T-cell (primary cell): ENCODE measurements around the gene LYSMD3. TPM values are rescaled to one million over a fixed set of nuclear protein-coding genes. Genes with fewer than 3 reads are reported as not detected.

Source experiments
- ATAC-seq, 4 experiments: fragments of 200-7000 bp in 3 of 4; fragments of 150-1000 bp in 1 of 4; cut with Tn5 transposase; replicated peaks in 1 of 4; 1 replicate in 3 of 4; 2 replicates in 1 of 4; pipeline ENCODE4 v1.10.0; 2021; ENCODE audit warnings: moderate library complexity in 3 of 4, mild to moderate bottlenecking in 2 of 4, moderate number of reproducible peaks in 1 of 4
- CTCF ChIA-PET, 2 donors: fragments of 300-600 bp; sonication (Branson Sonifier 250); formaldehyde crosslinking; loops; one replicate each; lab custom pipeline; 2022; ENCODE audit warnings: antibody characterized with exemption in 2 of 2; lab: Charles Lee
- POLR2A ChIA-PET, 2 donors: fragments of 300-600 bp; sonication (Branson Sonifier 250); formaldehyde crosslinking; loops; one replicate each; lab custom pipeline; 2022; ENCODE audit warnings: antibody characterized with exemption in 2 of 2; lab: Charles Lee
- DNase-seq, 35 experiments: peaks; one replicate each; pipeline versions ENCODE4 v3.0.0 to v3.0.0-alpha.2; 2013 to 2023
- H3K27ac ChIP-seq: one replicate; pipeline ENCODE4 v1.5.1; 2013; ENCODE audit warnings: low read length
- H3K27me3 ChIP-seq, 2 experiments: replicated peaks in 1 of 2; 1 replicate in 1 of 2; 2 replicates in 1 of 2; pipeline versions ENCODE4 v1.6.1 to v1.7.0; 2013; ENCODE audit warnings: low read length in 1 of 2, mixed read lengths in 1 of 2; ENCODE audit not compliant: control insufficient read depth in 2 of 2, insufficient read depth in 2 of 2; ENCODE audit errors: extremely low read depth in 1 of 2
- H3K36me3 ChIP-seq, 2 donors: 1 replicate in 1 of 2; 2 replicates in 1 of 2; pipeline versions ENCODE4 v1.6.1 to v1.7.0; 2013; ENCODE audit warnings: low read length in 1 of 2; ENCODE audit not compliant: control insufficient read depth in 2 of 2, insufficient read depth in 1 of 2; ENCODE audit errors: extremely low read depth in 1 of 2
- H3K4me1 ChIP-seq, 2 experiments: 1 replicate in 1 of 2; 2 replicates in 1 of 2; pipeline versions ENCODE4 v1.6.1 to v1.7.0; 2013; ENCODE audit warnings: low read length in 2 of 2, mixed read lengths in 1 of 2; ENCODE audit not compliant: insufficient read depth in 2 of 2, control insufficient read depth in 1 of 2; ENCODE audit errors: extremely low read depth in 1 of 2
- H3K4me3 ChIP-seq, 2 donors: 1 replicate in 1 of 2; 2 replicates in 1 of 2; pipeline versions ENCODE4 v1.5.1 to v1.7.0; 2013; ENCODE audit warnings: mild to moderate bottlenecking in 2 of 2, low read length in 1 of 2, moderate library complexity in 1 of 2; ENCODE audit not compliant: control insufficient read depth in 1 of 2; ENCODE audit errors: extremely low read depth in 1 of 2
- H3K9me3 ChIP-seq: 2 replicates; pipeline ENCODE4 v1.7.0; 2013
- H3K27ac Mint-ChIP-seq, 2 donors: one replicate each; pipeline ENCODE4 v1.8.0; 2020 to 2021; ENCODE audit warnings: mild to moderate bottlenecking in 2 of 2, mixed read lengths in 2 of 2
- H3K27me3 Mint-ChIP-seq, 2 donors: one replicate each; pipeline ENCODE4 v1.8.0; 2021 to 2022; ENCODE audit warnings: mixed read lengths in 2 of 2
- H3K36me3 Mint-ChIP-seq: one replicate; pipeline ENCODE4 v1.8.0; 2021; ENCODE audit warnings: mixed read lengths
- H3K4me1 Mint-ChIP-seq, 3 donors: one replicate each; pipeline ENCODE4 v1.8.0; 2020 to 2022; ENCODE audit warnings: mixed read lengths in 3 of 3, mild to moderate bottlenecking in 1 of 3
- H3K4me3 Mint-ChIP-seq, 3 donors: one replicate each; pipeline ENCODE4 v1.8.0; 2020 to 2022; ENCODE audit warnings: mild to moderate bottlenecking in 3 of 3, mixed read lengths in 3 of 3, moderate library complexity in 3 of 3
- H3K9me3 Mint-ChIP-seq, 3 donors: one replicate each; pipeline ENCODE4 v1.8.0; 2020 to 2022; ENCODE audit warnings: mixed read lengths in 3 of 3
- WGBS: methylation state at CpG from one replicate; pipeline ENCODE4 v1.1.5; 2013; ENCODE audit warnings: missing lambda C conversion rate; ENCODE audit not compliant: insufficient coverage; 5-methylcytosine and 5-hydroxymethylcytosine counted together
- total RNA-seq, 35 experiments: library from RNA in 6 of 35; stranded (reverse) in 6 of 35; fragments of 120-200 nt in 1 of 35; gene quantifications; one replicate each; pipeline versions ENCODE4 v1.2.1 to v1.2.4 and lab custom pipeline; 2013 to 2026

Gene LYSMD3
- total RNA-seq, 5 donors from 2014 or later (not counting 1 experiment from before 2014, with no cell fraction given): 18.4 to 28.9 (median 21.5) TPM

DNA sequence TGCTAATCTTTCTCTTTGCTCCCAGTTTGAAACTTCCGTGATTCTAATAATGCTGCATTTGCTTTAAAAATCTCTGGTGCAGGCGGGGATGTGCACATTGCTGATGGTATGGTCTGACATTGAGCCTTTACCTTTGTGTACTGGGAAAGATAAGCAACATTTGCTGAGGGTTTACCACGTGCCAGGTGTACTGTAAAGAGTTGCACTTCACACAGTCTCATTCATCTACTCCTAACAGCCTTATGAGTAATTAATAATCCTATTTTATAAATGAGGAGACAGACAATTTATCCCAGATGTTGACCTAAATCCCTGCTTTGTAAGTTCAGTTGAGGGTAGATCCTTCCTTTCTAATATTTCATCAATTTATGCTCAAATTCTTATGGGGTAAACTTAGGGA is 28.5 kb upstream of the LYSMD3 start:
- DNase-seq (no peak), ATAC-seq (no peak)
- Mint-ChIP-seq H3K27me3 (peaks cover 52 to 58% of the 10 kb centered on the region in 2 donors), H3K4me3 (peak overlapping the region in 2 of 3 donors; percentile 39 to 60), H3K27ac (peak overlapping the region in 1 of 2 donors; percentile 67), H3K36me3 (no peaks in the 10 kb centered on the region), H3K4me1 (peaks cover 10 to 12% (median 11%) of the 10 kb centered on the region in 3 donors), H3K9me3 (no peaks in the 10 kb centered on the region)
- peaks cover 15 to 24% of the 10 kb centered on the region in 2 experiments for H3K27me3 ChIP-seq
- no peaks in the 10 kb centered on the region for H3K9me3 ChIP-seq
- H3K4me3 ChIP-seq: no peak overlapping the region
- H3K4me1 ChIP-seq: peaks cover 0 to 7% of the 10 kb centered on the region in 2 experiments
- POLR2A ChIA-PET: no interaction called here
- CTCF ChIA-PET: no interaction called here
- H3K36me3 ChIP-seq: no peaks in the 10 kb centered on the region
- H3K27ac ChIP-seq: no peak overlapping the region
- WGBS: no CpG with 5 or more reads among the region's 3 CpGs

DNA sequence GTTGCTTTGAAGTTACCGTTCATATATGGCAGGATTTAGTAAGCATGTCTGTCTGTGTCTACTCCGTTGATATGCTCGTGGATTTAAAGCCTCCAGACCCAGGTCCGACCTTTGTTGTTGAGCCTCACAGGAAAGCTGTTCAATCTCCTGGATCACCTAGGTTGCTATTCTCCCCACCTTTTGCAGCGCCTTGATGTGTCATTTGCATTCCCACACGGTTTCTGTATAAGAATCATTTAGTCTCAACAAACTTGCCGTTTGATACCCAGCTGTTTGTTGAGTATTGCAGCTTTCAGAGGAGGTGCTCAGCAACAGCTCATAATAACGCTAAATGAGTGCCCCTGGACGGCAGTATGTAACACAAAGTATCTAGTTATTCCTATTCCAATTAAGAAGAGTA is 28.0 kb upstream of the LYSMD3 start:
- CTCF ChIA-PET: no interaction called here
- Mint-ChIP-seq H3K4me1 (peaks cover 10 to 12% (median 11%) of the 10 kb centered on the region in 3 donors), H3K4me3 (no peak overlapping the region), H3K36me3 (no peaks in the 10 kb centered on the region), H3K27ac (no peak overlapping the region), H3K9me3 (no peaks in the 10 kb centered on the region), H3K27me3 (peaks cover 56 to 61% of the 10 kb centered on the region in 2 donors)
- POLR2A ChIA-PET: no interaction called here
- no peak for DNase-seq
- peaks cover 0 to 7% of the 10 kb centered on the region in 2 experiments for H3K4me1 ChIP-seq
- no peak overlapping the region for H3K27ac ChIP-seq
- no peaks in the 10 kb centered on the region for H3K36me3 ChIP-seq
- ATAC-seq: no peak
- H3K4me3 ChIP-seq: no peak overlapping the region
- no peaks in the 10 kb centered on the region for H3K9me3 ChIP-seq
- 36% methylated on average over 6 of the region's 9 CpGs for WGBS
- peaks cover 13 to 24% of the 10 kb centered on the region in 2 experiments for H3K27me3 ChIP-seq

DNA sequence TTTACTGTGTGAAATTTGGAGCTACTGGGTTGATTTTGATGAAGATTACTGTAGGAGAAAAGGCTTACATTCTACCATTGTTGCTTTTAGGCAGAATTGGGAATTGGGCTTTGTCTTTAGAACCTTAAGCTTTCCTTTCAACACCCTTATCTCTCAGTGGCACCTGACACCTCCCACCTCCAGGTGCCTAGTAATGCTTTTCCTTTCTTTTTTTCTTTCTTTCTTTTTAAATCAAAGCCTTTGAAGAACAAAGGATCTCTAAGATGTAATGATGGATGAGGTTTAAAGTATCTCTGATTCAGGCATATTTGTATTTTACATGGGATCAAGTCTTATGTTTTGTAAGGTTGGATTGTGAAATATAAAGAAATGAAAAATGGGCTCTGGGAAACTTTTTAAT is 26.3 kb upstream of the LYSMD3 start:
- H3K27ac Mint-ChIP-seq: no peak overlapping the region
- ChIA-PET POLR2A (interaction anchor here (0.6 kb wide), 2 partner anchors 9 to 1818 kb away, joined by 3 to 7 read pairs; no protein-coding TSS in a partner anchor), CTCF (no interaction called here)
- no peak overlapping the region for H3K4me3 Mint-ChIP-seq
- Histone ChIP-seq H3K27ac (no peak overlapping the region), H3K36me3 (no peaks in the 10 kb centered on the region), H3K4me3 (no peak overlapping the region), H3K9me3 (no peaks in the 10 kb centered on the region), H3K4me1 (peaks cover 0 to 7% of the 10 kb centered on the region in 2 experiments), H3K27me3 (peaks cover 15 to 23% of the 10 kb centered on the region in 2 experiments)
- no peaks in the 10 kb centered on the region for H3K9me3 Mint-ChIP-seq
- ATAC-seq: no peak
- peaks cover 10 to 12% (median 11%) of the 10 kb centered on the region in 3 donors for H3K4me1 Mint-ChIP-seq
- no peak for DNase-seq
- peaks cover 55 to 58% of the 10 kb centered on the region in 2 donors for H3K27me3 Mint-ChIP-seq
- H3K36me3 Mint-ChIP-seq: no peaks in the 10 kb centered on the region

DNA sequence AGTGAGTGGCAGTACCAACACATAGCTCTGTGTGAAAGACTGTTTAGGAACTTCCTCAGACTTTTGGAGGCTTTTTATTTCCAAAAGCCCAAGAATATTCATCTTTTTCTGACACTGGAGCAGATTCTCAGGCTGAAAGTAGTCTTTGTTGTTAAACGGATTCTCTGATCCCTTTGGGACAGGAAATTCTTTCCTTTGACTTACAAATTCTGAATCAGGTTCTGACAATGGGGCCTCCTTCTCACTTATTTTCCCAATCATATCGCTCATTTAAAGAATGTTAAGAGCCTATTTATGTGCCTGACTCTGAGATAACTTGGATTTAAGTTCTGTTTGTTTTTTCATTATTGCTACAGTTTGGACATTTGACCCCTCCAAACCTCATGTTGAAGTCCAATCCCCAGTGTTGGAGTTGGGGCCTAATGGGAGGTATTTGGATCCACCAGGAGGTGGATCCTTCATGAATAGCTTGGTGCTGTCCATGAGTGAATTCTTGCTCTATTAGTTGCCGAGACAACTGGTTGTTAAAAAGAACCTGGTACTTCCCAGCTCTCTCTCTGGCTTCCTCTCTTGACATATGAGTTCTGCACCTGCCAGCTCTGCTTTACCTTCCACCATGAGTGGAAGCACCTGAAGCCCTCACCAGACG is 25.1 kb upstream of the LYSMD3 start:
- Mint-ChIP-seq H3K36me3 (no peaks in the 10 kb centered on the region), H3K27me3 (peaks cover 47 to 50% of the 10 kb centered on the region in 2 donors), H3K4me3 (no peak overlapping the region), H3K4me1 (peaks cover 10 to 12% (median 11%) of the 10 kb centered on the region in 3 donors), H3K9me3 (no peaks in the 10 kb centered on the region), H3K27ac (no peak overlapping the region)
- DNase-seq (no peak), ATAC-seq (no peak)
- WGBS: 100% methylated on average over 1 of the region's 4 CpGs
- CTCF ChIA-PET: no interaction called here
- peaks cover 19 to 20% of the 10 kb centered on the region in 2 experiments for H3K27me3 ChIP-seq
- H3K4me1 ChIP-seq: peaks cover 0 to 7% of the 10 kb centered on the region in 2 experiments
- H3K27ac ChIP-seq: no peak overlapping the region
- no peak overlapping the region for H3K4me3 ChIP-seq
- H3K36me3 ChIP-seq: no peaks in the 10 kb centered on the region
- H3K9me3 ChIP-seq: no peaks in the 10 kb centered on the region
- POLR2A ChIA-PET: no interaction called here

DNA sequence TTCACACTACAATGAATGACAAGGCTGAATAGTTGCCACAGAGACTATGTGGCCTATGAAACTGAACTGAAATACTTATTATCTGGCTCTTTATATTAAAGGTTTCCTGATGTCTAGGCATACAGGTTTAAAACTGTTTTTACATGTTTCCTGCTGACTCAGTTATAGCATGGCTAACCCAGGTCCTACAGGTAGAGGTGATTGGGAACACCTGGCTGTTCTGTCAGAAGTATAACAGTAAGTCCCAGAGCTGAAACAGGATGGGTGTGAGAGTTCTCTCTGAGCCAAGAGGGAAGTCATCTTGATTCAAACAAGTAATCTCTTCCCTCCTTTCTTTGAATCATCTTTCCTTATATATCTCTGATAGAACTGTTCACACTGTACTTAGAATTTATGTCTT is 24.3 kb upstream of the LYSMD3 start:
- Mint-ChIP-seq H3K36me3 (no peaks in the 10 kb centered on the region), H3K27ac (no peak overlapping the region), H3K4me1 (peaks cover 7 to 8% (median 7%) of the 10 kb centered on the region in 3 donors), H3K27me3 (peaks cover 46 to 47% of the 10 kb centered on the region in 2 donors), H3K9me3 (no peaks in the 10 kb centered on the region), H3K4me3 (no peak overlapping the region)
- H3K27me3 ChIP-seq: peaks cover 16 to 18% of the 10 kb centered on the region in 2 experiments
- ChIA-PET POLR2A (no interaction called here), CTCF (no interaction called here)
- no peak for DNase-seq
- peaks cover 0 to 6% of the 10 kb centered on the region in 2 experiments for H3K4me1 ChIP-seq
- H3K9me3 ChIP-seq: no peaks in the 10 kb centered on the region
- H3K27ac ChIP-seq: no peak overlapping the region
- H3K4me3 ChIP-seq: no peak overlapping the region
- no peaks in the 10 kb centered on the region for H3K36me3 ChIP-seq
- ATAC-seq: no peak

DNA sequence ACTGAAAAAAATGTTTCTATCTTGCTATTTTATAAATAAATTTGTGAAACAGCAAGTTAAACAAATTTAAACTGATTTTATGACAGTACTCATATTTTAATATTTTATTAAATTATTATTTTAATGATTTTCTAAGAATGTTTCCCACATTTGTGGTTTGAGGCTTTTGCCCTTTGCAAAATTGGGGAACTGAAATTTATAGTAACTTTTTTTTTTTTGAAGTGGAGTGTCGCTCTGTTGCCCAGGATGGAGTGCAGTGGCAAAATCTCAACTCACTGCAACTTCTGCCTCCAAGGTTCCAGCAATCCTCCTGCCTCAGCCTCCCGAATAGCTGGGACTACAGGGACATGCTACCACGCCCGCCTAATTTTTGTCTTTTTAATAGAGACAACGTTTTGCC is 22.0 kb upstream of the LYSMD3 start:
- H3K36me3 ChIP-seq: no peaks in the 10 kb centered on the region
- DNase-seq: no peak
- no peak overlapping the region for H3K27ac ChIP-seq
- Mint-ChIP-seq H3K36me3 (no peaks in the 10 kb centered on the region), H3K27ac (no peak overlapping the region), H3K4me1 (no peaks in the 10 kb centered on the region), H3K4me3 (no peak overlapping the region), H3K9me3 (no peaks in the 10 kb centered on the region), H3K27me3 (peaks cover 29 to 37% of the 10 kb centered on the region in 2 donors)
- no peaks in the 10 kb centered on the region for H3K4me1 ChIP-seq
- peaks cover 0 to 12% of the 10 kb centered on the region in 2 experiments for H3K27me3 ChIP-seq
- no peak overlapping the region for H3K4me3 ChIP-seq
- POLR2A ChIA-PET: no interaction called here
- CTCF ChIA-PET: interaction anchor here in 1 of 2 donors (0.7 kb wide), 1 partner anchor 696 kb away, joined by 3 read pairs; no protein-coding TSS in a partner anchor
- ATAC-seq: no peak
- no peaks in the 10 kb centered on the region for H3K9me3 ChIP-seq
- WGBS: 83% methylated on average over 4 of the region's 5 CpGs
